HL-60 (cell line): ENCODE data around the gene TRPM1.

Experiments
- CTCF ChIP-seq: IDR thresholded peaks from one replicate; pipeline ENCODE4 v1.5.1; 2011; ENCODE audit warnings: low read length, control low read depth, inconsistent platforms; ENCODE audit not compliant: insufficient read depth
- GABPA ChIP-seq: IDR thresholded peaks from 2 replicates; pipeline ENCODE4 v1.6.1; 2012; ENCODE audit warnings: low read depth
- POLR2AphosphoS5 ChIP-seq: IDR thresholded peaks from 2 replicates; pipeline ENCODE4 v1.6.1; 2012; ENCODE audit warnings: low read depth
- SPI1 ChIP-seq: IDR thresholded peaks from 2 replicates; pipeline ENCODE4 v1.6.1; 2012; ENCODE audit warnings: low read depth, mild to moderate bottlenecking, borderline replicate concordance
- TF ChIP-seq, protein P1 (sequence below): IDR thresholded peaks from 2 replicates; pipeline ENCODE4 v1.6.1; 2012; ENCODE audit warnings: low read depth; ENCODE audit not compliant: insufficient replicate concordance

DNA sequence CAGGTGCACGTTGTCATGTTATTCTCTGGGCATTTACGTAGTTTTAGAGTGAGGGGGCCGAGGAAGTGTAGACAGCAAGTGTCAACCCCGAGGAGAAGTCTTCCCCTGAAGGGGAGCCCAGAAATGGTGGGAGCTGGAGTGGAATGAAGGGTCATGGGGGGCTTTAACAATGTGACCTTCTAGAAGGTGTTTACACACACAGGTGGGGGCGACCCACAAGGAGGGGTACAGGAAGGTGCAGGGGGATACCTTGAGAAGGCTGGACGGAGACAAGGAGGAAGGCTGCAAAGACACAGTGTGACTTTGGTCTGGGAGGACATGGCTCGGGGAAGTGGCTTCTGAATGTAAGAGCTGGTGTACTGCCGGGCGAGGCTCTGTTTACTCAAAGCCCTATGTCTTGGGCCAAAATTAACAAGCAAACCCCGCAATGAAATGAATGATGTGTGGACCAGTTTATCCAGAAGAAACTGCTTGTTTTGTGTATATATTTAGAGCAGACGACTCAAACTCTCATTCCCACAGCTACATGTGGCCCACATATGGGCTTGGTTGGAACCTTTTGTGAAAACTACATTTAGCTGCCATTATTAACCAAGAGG lies 18.7 kb downstream of the TRPM1 start:
- TF ChIP-seq CTCF (no peak), POLR2AphosphoS5 (no peak), GABPA (no peak), SPI1 (no peak)
- TF ChIP-seq, protein P1, sequence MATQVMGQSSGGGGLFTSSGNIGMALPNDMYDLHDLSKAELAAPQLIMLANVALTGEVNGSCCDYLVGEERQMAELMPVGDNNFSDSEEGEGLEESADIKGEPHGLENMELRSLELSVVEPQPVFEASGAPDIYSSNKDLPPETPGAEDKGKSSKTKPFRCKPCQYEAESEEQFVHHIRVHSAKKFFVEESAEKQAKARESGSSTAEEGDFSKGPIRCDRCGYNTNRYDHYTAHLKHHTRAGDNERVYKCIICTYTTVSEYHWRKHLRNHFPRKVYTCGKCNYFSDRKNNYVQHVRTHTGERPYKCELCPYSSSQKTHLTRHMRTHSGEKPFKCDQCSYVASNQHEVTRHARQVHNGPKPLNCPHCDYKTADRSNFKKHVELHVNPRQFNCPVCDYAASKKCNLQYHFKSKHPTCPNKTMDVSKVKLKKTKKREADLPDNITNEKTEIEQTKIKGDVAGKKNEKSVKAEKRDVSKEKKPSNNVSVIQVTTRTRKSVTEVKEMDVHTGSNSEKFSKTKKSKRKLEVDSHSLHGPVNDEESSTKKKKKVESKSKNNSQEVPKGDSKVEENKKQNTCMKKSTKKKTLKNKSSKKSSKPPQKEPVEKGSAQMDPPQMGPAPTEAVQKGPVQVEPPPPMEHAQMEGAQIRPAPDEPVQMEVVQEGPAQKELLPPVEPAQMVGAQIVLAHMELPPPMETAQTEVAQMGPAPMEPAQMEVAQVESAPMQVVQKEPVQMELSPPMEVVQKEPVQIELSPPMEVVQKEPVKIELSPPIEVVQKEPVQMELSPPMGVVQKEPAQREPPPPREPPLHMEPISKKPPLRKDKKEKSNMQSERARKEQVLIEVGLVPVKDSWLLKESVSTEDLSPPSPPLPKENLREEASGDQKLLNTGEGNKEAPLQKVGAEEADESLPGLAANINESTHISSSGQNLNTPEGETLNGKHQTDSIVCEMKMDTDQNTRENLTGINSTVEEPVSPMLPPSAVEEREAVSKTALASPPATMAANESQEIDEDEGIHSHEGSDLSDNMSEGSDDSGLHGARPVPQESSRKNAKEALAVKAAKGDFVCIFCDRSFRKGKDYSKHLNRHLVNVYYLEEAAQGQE: no peak
